Measurements from ENCODE around the gene RBPMS2. TPM values are rescaled to one million over a fixed set of nuclear protein-coding genes. Genes with fewer than 3 reads are reported as not detected.

RBPMS2 gene
- total and polyA plus RNA-seq, 2 of the 4 experiments (the other 2 are of a cell fraction): 2.8 TPM; not detected in 1

- in situ Hi-C loops (cut with MboI; ENCODE audit: low sequenced_read_pairs): no loop called here
- CTCF ChIA-PET: no interaction called here
- H4K5ac ChIP-seq (ENCODE audit: low read depth, low read length): no peak overlapping the region
These were observed 12.4 kb downstream of the RBPMS2 start for GRCh38 chr15:64763021-64763420.

More at GRCh38 chr15:64763021-64763420, 12.4 kb downstream of the RBPMS2 start:
- H2AK9ac ChIP-seq (replicated peaks; ENCODE audit: low read depth, low read length, poor library complexity): no peak overlapping the region
- dilution Hi-C loops (cut with HindIII; ENCODE audit: low sequenced_read_pairs, unreplicated experiment) (no loop called here), intact Hi-C loops (cut with micrococcal nuclease) (no loop called here)
- no peaks in the 10 kb centered on the region for H3K36me3 ChIP-seq (ENCODE audit: control insufficient read depth, insufficient read depth, low read length)
- H2BK20ac ChIP-seq (ENCODE audit: low read depth, low read length): no peak overlapping the region
- no peaks in the 10 kb centered on the region for H3K4me1 ChIP-seq (ENCODE audit: control insufficient read depth, insufficient read depth, low read length)
- DNase-seq (no peak), ATAC-seq (ENCODE audit: low read depth) (no peak)
- H3K9ac ChIP-seq (ENCODE audit: low read depth, low read length): no peak overlapping the region
- H2AFZ ChIP-seq (replicated peaks; ENCODE audit: low read length, poor library complexity): no peak overlapping the region
- no peak overlapping the region for H3K4me3 ChIP-seq (ENCODE audit: insufficient read depth, low read depth, low read length)
- POLR2A ChIA-PET (ENCODE audit: unreplicated experiment): no interaction called here
- H2BK15ac ChIP-seq (ENCODE audit: low read depth, low read length): no peak overlapping the region
- no peak overlapping the region for H4K91ac ChIP-seq (ENCODE audit: insufficient read depth, low read depth, low read length)
- H3K4ac ChIP-seq (ENCODE audit: low read depth, low read length): no peak overlapping the region
- no peaks in the 10 kb centered on the region; a peak in 1 of 4 replicates for H3K79me1 ChIP-seq (ENCODE audit: low read depth in 1 of 2, low read length in 2 of 2)
- no peak overlapping the region for H4K8ac ChIP-seq (ENCODE audit: low read depth in 2 of 2, low read length in 2 of 2)
- H3K27ac ChIP-seq (ENCODE audit: insufficient read depth, low read length): no peak overlapping the region
- H3K9me1 ChIP-seq (ENCODE audit: insufficient read depth, low read length): peaks cover 3% of the 10 kb centered on the region; the same call in 1 of the 2 replicates
- no peaks in the 10 kb centered on the region for H4K20me1 ChIP-seq (ENCODE audit: insufficient read depth, low read length)
- no peak overlapping the region for H3K14ac ChIP-seq (replicated peaks; ENCODE audit: low read depth, low read length)
- no peak overlapping the region for H2BK5ac ChIP-seq (ENCODE audit: low read depth, low read length, poor library complexity, severe bottlenecking)
- TF ChIP-seq CHD1 (IDR thresholded peaks at IDR 0.05; ENCODE audit: low read depth, low read length) (no peak), MXI1 (IDR thresholded peaks at IDR 0.05; ENCODE audit: borderline replicate concordance, low read depth, low read length) (no peak), POLR2A (IDR thresholded peaks at IDR 0.05; ENCODE audit: low read depth, low read length) (no peak), FOS (IDR thresholded peaks at IDR 0.05; ENCODE audit: low read depth, low read length) (no peak), CEBPB (IDR thresholded peaks at IDR 0.05; ENCODE audit: low read depth, low read length) (no peak), SMC3 (IDR thresholded peaks at IDR 0.05; ENCODE audit: low read depth, low read length) (no peak), MAZ (IDR thresholded peaks at IDR 0.05; ENCODE audit: borderline replicate concordance, low read depth, low read length) (no peak)
- no peaks in the 10 kb centered on the region for H3K9me3 ChIP-seq (ENCODE audit: control insufficient read depth, insufficient read depth, low read length)
- no peak overlapping the region for H2BK120ac ChIP-seq (ENCODE audit: low read depth, low read length)
- H3K23ac ChIP-seq (ENCODE audit: low read depth, low read length): no peak overlapping the region
- H3K56ac ChIP-seq (ENCODE audit: extremely low read depth, insufficient read depth, low read length): no peak overlapping the region
- 80% methylated on average over 3 of the region's 8 CpGs; no CpG with 5 or more reads in 1 of the 2 experiments for WGBS, 2 experiments (ENCODE audit: extremely low coverage in 2 of 2, insufficient read length in 1 of 2)
- no peaks in the 10 kb centered on the region for H3K27me3 ChIP-seq (ENCODE audit: control insufficient read depth, insufficient read depth, low read length)
- H2AK5ac ChIP-seq (ENCODE audit: low read depth, low read length): no peak overlapping the region
- no TSS peak for BruUV-seq (replicated peaks)
- H3K4me2 ChIP-seq (ENCODE audit: low read depth, low read length): no peak overlapping the region
- H3K18ac ChIP-seq (ENCODE audit: low read depth, low read length): no peak overlapping the region

All from IMR-90 (cell line).